ENCODE measurements around the gene RNF169. TPM values are rescaled to one million over a fixed set of nuclear protein-coding genes. Genes with fewer than 3 reads are reported as not detected.

RNF169 gene
- total RNA-seq, 1 donor from 2014 or later, result 11.7 TPM

DNA sequence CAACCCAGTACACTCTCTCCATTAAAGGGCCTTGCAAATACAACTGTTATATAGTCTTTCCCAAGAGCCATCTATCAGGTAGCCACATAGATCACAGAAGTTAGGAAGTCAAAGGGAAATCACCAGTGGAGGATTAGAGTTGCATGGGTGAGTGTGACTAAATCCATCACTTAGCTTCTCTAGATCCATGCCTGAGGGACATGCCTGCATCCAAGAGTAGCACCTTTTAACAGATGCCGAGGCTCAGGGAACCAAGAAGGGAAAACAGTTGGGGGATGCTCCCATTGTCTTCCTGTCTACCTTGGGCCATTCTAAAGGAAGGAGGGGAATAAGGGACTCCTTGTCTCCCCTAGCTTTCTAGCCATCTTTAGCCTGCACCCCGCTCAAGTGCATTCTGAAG lies 122.4 kb downstream of the RNF169 start:
- peak in 1 of 2 donors; percentile 20 for DNase-seq (ENCODE audit: low read depth in 2 of 2)

DNA sequence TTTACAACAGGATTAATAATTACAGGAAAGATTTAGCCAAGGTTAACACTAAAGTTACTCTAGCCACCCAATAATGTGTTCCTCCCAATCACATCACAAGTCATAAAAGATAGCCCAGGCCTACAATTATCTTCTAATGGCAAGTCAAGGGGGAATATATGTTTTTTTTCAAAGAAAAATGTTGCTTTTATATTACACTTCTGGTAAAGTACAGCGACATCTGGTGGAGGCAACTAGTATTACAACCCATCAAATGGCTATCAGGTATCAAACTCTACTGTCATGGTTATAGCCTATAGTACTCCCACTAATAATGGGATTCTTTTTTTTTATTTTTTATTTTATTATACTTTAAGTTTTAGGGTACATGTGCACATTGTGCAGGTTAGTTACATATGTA lies 128.5 kb downstream of the RNF169 start:
- DNase-seq (ENCODE audit: low read depth in 2 of 2), result peak; percentile 16 to 21

Other genes starting within 250 kb of the RNF169 start
- 7.5 and 8.3 TPM in 2 replicates for gene POLD3, start 156.3 kb upstream of the RNF169 start, total RNA-seq
- gene CHRDL2, start 17.4 kb upstream of the RNF169 start, total RNA-seq, result 0.65 TPM in 1 of 2 replicates, not detected in the other
- gene XRRA1, start 200.2 kb downstream of the RNF169 start, total RNA-seq, result 2.0 and 5.8 TPM in 2 replicates
- gene SPCS2, start 200.4 kb downstream of the RNF169 start, total RNA-seq, result 8.7 and 15.0 TPM in 2 replicates
- 4.6 and 7.1 TPM in 2 replicates for gene NEU3, start 240.1 kb downstream of the RNF169 start, total RNA-seq